GM21529 (cell line): ENCODE results near the gene EXOC6B.
"Not testable (repeated sequence)": the region's sequence is repeated elsewhere in the genome, so short reads cannot be mapped to it uniquely, and the experiment has no call there.

ENCODE experiments used
- ATAC-seq: cut with Tn5 transposase; IDR thresholded peaks from one replicate; pipeline ENCODE4 v1.9.1; 2021; ENCODE audit not compliant: unreplicated experiment

The EXOC6B gene

GRCh38 chr2:72555943-72556342, 269.9 kb downstream of the EXOC6B start:
- no peak for ATAC-seq

- not testable (repeated sequence) for ATAC-seq
These were observed 270.5 kb downstream of the EXOC6B start for GRCh38 chr2:72555363-72555762.

- ATAC-seq: not testable (repeated sequence)
These were observed 270.9 kb downstream of the EXOC6B start for GRCh38 chr2:72554910-72555309.

DNA sequence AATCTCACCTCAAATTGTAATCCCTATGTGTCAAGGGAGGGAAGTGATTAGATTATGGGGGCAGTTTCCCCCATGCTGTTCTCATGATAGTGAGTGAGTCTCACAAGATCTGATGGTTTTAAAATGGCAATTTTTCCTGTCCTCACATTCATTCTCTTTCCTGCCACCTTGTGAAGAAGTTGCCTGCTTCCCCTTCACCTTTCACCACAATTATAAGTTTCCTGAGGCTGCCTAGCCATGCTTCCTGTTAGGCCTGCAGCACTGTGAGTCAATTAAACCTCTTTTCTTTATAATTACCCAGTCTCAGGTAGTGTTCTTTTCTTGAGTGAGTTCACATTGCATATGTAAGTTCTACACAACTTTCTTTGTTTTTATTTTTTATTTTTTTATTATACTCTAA, 271.5 kb downstream of the EXOC6B start:
- no peak for ATAC-seq

GRCh38 chr2:72548081-72548764, 277.6 kb downstream of the EXOC6B start:
- ATAC-seq: no peak

DNA sequence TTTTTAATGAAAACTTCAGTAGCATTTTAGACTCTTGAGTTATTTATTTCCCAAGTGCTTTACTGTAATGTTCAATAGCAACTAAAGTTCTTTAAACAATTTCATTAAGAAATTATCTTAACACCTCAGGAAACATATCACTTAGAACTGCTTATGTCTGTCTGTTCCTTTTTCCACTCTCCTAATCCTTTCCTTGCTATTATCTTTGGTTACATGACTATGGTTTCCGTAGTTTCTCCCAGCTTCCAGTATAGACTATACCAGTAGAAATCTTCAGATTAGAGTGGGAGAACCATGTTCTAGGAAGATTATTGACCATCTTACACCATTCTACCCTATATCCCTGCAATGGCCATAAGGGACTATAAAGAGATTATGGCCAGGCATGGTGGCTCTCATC, 280.0 kb downstream of the EXOC6B start:
- ATAC-seq: no peak

DNA sequence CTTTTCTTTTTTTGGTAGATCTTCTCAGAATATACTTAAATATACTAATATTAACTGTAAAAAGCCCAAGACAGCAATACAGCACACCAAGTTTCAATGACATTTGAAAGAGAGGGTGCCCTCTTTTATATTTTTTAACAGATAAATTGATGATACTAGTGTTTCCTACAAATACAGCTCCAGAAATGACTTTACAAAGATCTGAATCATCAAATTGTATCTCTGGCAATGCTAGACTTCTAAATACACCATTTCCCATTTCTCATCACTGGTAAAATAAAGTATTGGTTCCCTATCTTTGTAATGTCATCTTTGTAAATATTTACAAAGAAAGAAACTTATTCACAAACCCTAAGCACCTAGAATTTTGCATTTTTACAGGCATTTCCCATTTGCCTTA, 281.3 kb downstream of the EXOC6B start:
- no peak for ATAC-seq

- ATAC-seq: no peak
These were observed 282.2 kb downstream of the EXOC6B start for GRCh38 chr2:72543497-72544216.

DNA sequence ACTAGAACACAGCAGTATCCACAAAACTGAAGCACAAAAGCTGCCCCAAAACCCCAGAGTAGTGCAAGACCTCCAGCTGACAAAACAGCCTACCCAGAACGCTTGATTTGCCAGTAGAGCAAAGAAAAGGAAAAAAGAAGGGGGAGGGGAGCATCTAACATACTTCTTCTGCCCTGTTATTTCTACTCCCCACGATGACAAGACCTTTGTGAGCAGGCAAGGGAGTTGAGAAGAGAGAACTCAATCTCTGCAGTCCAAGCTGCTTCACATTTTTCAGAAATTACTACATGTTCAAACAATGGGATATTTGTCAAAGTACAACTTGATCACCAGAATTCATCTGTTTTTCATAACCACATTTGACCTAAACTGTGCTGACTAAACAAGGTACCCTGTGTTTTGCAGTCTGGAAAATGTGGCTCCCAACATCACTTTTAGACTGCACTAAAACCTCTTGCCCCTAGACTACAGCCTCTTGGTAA, 286.7 kb downstream of the EXOC6B start:
- ATAC-seq: no peak

- ATAC-seq: no peak
These were observed 287.3 kb downstream of the EXOC6B start for GRCh38 chr2:72538486-72538885.

GRCh38 chr2:72535586-72535985, 290.2 kb downstream of the EXOC6B start:
- ATAC-seq: not testable (repeated sequence)

- ATAC-seq: no peak
These were observed 292.1 kb downstream of the EXOC6B start for GRCh38 chr2:72533765-72534164.

DNA sequence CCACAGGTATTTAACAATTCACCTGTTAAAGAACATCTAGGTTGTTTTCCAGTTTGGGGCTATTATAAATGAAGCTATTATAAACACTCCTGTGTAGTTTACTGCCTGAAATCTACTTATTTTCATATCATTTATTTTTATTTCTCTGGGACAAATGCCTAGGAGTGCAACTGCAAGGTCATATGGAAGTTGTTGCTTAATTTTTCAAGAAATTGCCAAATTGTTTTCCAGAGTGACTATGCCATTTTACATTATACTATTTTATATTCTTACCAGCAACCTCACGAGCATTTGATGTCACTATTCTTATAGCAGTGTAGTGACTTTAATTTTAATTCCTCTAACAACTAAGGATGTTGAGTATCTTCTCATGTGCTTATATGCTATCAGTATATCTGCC, 298.4 kb downstream of the EXOC6B start:
- no peak for ATAC-seq

DNA sequence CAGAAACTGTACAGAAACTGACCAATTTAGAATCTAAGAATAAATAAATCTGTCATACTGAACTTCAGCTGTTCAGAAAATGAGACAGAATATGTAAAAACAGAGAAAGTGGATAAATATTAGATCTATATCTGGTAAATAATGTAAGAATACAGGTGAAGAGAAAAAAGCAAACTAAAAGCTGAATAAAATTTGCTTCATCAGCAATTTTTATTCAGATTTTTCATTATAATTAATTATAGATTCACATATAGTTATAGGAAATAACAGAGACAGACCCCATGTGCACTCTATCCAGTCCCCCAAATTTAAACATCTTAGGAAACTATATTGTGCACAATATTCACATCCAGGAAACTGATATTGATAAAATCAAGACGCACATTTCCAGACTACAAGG, 299.2 kb downstream of the EXOC6B start:
- ATAC-seq: no peak

- ATAC-seq: no peak
These were observed 301.8 kb downstream of the EXOC6B start for GRCh38 chr2:72524071-72524470.

GRCh38 chr2:72515696-72516095, 310.1 kb downstream of the EXOC6B start:
- ATAC-seq: no peak

DNA sequence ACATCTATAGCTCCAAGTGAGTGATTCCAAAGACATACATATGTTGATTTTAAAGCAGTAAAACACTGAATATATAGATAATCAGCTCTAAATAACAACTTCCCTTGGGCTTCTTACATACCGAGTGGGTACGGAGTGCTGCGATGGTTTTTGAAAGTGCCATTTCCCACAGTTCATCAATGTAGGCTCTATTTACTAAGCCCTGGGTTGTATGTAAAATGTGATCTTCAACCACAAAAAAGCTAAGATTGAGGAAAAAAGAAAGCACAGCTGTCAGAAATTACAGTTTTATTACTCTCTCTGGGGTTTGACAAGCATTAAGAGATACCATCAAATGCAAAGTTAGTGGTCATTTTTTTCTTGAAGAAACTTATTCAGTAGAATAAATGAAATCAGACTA, 312.8 kb downstream of the EXOC6B start:
- no peak for ATAC-seq

GRCh38 chr2:72512376-72512775, 313.5 kb downstream of the EXOC6B start:
- ATAC-seq: no peak

DNA sequence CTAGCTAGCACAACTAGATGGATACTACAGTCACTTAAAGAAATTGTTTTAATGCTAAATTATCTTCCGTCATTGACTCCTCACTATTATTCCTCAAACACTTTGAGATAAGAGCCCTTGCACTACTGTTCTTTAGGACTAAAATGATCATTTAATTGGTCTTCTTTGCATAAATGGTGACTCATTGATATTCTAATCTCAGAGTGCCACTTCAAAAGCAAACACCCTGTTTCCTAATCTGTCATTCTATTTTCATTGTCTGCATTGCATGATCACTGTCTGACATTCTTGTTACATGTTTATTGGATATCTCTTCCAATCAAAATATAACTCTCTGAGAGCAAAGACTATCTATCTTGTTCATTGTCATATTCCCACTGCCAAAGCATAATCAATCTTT, 313.9 kb downstream of the EXOC6B start:
- ATAC-seq: no peak

DNA sequence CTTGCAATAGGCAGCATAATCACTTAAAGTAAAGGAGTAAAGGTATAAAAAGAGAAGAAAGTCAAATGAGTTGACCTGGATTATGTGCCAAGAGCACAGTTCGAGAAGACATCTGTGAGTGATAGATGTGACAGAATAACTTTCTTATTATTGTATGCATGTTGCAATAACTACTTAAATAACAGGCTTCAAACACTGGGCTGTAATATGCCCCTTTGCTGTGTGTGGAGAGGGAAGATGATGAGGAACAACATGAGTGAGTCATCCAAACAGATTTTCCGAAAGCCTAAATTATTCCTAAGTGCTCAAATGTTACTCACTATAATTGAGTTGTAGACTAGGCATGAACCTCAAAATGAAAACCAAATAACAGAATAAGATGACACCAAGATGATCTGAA, 328.1 kb downstream of the EXOC6B start:
- no peak for ATAC-seq

DNA sequence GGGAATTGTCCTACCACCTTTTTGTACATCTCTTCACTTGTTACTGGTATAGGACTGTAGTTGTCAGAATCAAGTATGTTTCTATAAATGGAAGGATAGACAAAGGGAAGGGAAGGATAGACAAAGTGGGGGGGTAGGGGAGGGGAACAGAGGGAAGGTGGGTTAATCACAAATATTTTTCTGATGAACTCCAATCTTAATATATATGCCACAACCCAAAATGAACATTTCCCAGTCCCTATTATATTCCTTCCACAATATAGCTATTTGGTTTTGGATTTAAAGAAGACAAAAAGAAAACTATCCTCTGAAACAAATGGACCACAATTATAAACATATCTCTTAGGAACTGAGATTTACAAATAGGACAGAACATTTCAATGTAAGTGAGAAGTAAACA, 329.4 kb downstream of the EXOC6B start:
- no peak for ATAC-seq

DNA sequence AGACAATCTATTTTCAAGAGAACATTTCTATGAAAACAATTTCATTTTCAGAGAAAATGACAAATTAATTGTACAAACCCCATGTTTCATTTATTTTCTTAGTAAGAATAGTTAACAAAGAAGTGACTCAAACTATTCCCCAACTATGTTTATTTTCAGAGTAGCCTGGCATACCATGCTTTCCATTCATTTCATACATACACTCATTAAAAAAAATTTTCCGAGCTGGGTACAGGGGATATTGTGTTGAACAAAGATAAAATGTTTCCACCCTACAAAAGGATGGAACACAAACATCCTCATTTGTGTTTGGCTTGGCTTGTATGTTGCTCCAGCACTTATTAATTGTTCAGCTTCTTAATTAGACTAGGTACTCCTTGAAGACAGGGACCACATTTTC, 331.4 kb downstream of the EXOC6B start:
- no peak for ATAC-seq

GRCh38 chr2:72484622-72485021, 341.2 kb downstream of the EXOC6B start:
- ATAC-seq: not testable (repeated sequence)
